Hepatocyte (in vitro differentiated cells): ENCODE measurements around the gene OS9. TPM values are rescaled to one million over a fixed set of nuclear protein-coding genes. Genes with fewer than 3 reads are reported as not detected.
A peak's percentile ranks its signal among the peaks of the same experiment; 100 is the strongest.

ENCODE experiments used
- DNase-seq: peaks from one replicate; pipeline ENCODE4 v3.0.0-alpha.2; 2016; ENCODE audit warnings: low spot score
- H2AFZ ChIP-seq: fragments of 200-600 bp; sonication (generic); 2 replicates; pipeline ENCODE4 v1.6.0; 2016; ENCODE audit warnings: antibody characterized with exemption, mild to moderate bottlenecking
- H3K27ac ChIP-seq: fragments of 200-600 bp; sonication (generic); 2 replicates; pipeline ENCODE4 v1.5.1; 2016; ENCODE audit warnings: mild to moderate bottlenecking
- H3K27me3 ChIP-seq: fragments of 200-600 bp; sonication (generic); 2 replicates; pipeline ENCODE4 v1.6.1; 2016
- H3K36me3 ChIP-seq: fragments of 200-600 bp; sonication (generic); replicated peaks from 2 replicates; pipeline ENCODE4 v1.5.1; 2016; ENCODE audit warnings: low read depth; ENCODE audit not compliant: insufficient read depth
- H3K4me1 ChIP-seq: fragments of 200-600 bp; sonication (generic); 2 replicates; pipeline ENCODE4 v1.5.1; 2016; ENCODE audit warnings: mild to moderate bottlenecking, moderate library complexity; ENCODE audit not compliant: insufficient read depth
- H3K4me2 ChIP-seq: fragments of 200-600 bp; sonication (generic); 2 replicates; pipeline ENCODE4 v1.6.0; 2016
- H3K4me3 ChIP-seq: fragments of 200-600 bp; sonication (generic); 2 replicates; pipeline ENCODE4 v1.5.1; 2016; ENCODE audit warnings: mild to moderate bottlenecking
- H3K79me2 ChIP-seq: fragments of 200-600 bp; sonication (generic); 2 replicates; pipeline ENCODE4 v1.6.0; 2017; ENCODE audit warnings: mild to moderate bottlenecking
- H3K9me2 ChIP-seq: fragments of 200-600 bp; sonication (generic); replicated peaks from 2 replicates; pipeline ENCODE4 v1.6.0; 2017; ENCODE audit warnings: mild to moderate bottlenecking; ENCODE audit not compliant: insufficient read depth
- H3K9me3 ChIP-seq: fragments of 200-600 bp; sonication (generic); 2 replicates; pipeline ENCODE4 v1.5.1; 2016; ENCODE audit warnings: low read depth, mild to moderate bottlenecking
- H4K20me1 ChIP-seq: fragments of 200-600 bp; sonication (generic); 2 replicates; pipeline ENCODE4 v1.6.0; 2016; ENCODE audit warnings: mild to moderate bottlenecking; ENCODE audit not compliant: insufficient read depth, poor library complexity, severe bottlenecking
- EZH2 ChIP-seq: fragments of 200-600 bp; sonication (generic); IDR thresholded peaks from 2 replicates; pipeline ENCODE4 v1.6.1; 2016; ENCODE audit warnings: antibody characterized with exemption, mild to moderate bottlenecking, borderline replicate concordance
- EZH2phosphoT487 ChIP-seq: fragments of 200-600 bp; sonication (generic); IDR thresholded peaks from one replicate; pipeline ENCODE4 v1.6.1; 2018; ENCODE audit warnings: antibody characterized with exemption, mild to moderate bottlenecking, low read depth, moderate library complexity; ENCODE audit not compliant: unreplicated experiment, severe bottlenecking
- WGBS: methylation state at CpG from one replicate; pipeline ENCODE4 v1.1.6; 2016; ENCODE audit warnings: low lambda C conversion rate; ENCODE audit errors: missing lambda C conversion rate; 5-methylcytosine and 5-hydroxymethylcytosine counted together
- polyA plus RNA-seq: library from polyadenylated mRNA; unstranded; fragments of >200 nt; fragmentation: Nextera tagmentation; extraction: Ambion mirVana; gene quantifications from 2 replicates; pipeline ENCODE4 v1.2.1, GENCODE V29; 2016
- total RNA-seq: library from RNA; depleted of rRNA; stranded (reverse); fragments of >200 nt; gene quantifications from 2 replicates; pipeline ENCODE4 v1.2.3, GENCODE V29; 2014
- TF ChIP-seq, protein P1 (sequence below): fragments of 200-600 bp; sonication (generic); IDR thresholded peaks from 2 replicates; pipeline ENCODE4 v1.5.1; 2016; ENCODE audit warnings: antibody characterized with exemption, mild to moderate bottlenecking; ENCODE audit not compliant: poor library complexity

Gene OS9
- total and polyA plus RNA-seq, 2 experiments from 2014 or later: 243 to 366 TPM

DNA sequence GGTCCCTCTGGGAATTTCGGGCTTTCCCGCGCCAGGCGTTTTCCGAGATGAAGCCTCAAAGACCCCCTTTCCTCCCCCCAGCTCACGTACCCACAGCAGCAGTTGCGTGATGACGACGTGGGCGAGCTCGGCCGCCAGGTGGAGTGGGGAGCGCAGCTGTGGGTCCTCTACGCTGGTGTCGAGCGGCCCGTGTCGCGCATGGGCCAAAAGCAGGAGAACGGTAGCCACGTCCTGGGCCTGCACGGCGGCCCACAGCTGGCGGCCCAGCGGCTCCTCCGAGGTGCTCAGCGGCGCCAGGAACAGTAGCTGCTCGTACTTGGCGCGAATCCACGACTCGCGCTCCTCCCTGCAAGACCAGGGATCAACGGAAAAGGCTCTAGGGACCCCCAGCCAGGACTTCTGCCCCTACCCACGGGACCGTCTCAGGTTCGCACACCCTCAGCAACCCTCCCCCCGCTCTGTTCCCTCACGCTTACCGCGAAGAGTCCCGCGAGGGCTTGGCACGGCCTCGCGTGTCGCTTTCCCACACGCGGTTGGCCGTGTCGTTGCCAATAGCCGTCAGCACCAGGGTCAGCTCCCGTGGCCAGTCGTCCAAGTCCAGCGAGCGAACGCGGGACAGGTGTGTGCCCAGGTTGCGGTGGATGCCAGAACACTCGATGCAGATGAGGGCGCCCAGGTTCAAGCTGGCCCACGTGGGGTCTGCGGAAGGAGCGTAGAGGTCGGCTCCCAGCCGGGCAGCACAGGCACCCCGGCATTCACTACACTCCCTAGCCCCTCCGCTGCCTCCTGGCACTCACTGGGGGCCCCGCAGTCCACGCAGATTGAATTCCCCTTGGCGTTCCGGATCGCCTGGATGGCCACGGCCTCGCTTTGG, 33.2 kb downstream of the OS9 start:
- no peaks in the 10 kb centered on the region for H3K9me3 ChIP-seq
- DNase-seq: peak; percentile 46
- H3K9me2 ChIP-seq: no peaks in the 10 kb centered on the region
- WGBS: 16% methylated on average over 74 of the region's 76 CpGs
- no peak overlapping the region for H3K27ac ChIP-seq
- no peaks in the 10 kb centered on the region for H3K36me3 ChIP-seq
- H2AFZ ChIP-seq: peak overlapping the region; percentile 62
- H3K4me2 ChIP-seq: peak overlapping the region; percentile 98
- TF ChIP-seq, protein P1, sequence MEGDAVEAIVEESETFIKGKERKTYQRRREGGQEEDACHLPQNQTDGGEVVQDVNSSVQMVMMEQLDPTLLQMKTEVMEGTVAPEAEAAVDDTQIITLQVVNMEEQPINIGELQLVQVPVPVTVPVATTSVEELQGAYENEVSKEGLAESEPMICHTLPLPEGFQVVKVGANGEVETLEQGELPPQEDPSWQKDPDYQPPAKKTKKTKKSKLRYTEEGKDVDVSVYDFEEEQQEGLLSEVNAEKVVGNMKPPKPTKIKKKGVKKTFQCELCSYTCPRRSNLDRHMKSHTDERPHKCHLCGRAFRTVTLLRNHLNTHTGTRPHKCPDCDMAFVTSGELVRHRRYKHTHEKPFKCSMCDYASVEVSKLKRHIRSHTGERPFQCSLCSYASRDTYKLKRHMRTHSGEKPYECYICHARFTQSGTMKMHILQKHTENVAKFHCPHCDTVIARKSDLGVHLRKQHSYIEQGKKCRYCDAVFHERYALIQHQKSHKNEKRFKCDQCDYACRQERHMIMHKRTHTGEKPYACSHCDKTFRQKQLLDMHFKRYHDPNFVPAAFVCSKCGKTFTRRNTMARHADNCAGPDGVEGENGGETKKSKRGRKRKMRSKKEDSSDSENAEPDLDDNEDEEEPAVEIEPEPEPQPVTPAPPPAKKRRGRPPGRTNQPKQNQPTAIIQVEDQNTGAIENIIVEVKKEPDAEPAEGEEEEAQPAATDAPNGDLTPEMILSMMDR: peak; percentile 25
- TF ChIP-seq EZH2: peak; percentile 43
- TF ChIP-seq EZH2phosphoT487: no peak
- no peaks in the 10 kb centered on the region for H4K20me1 ChIP-seq
- peak overlapping the region; percentile 60 for H3K4me3 ChIP-seq
- H3K4me1 ChIP-seq: peaks cover 6% of the 10 kb centered on the region
- peaks cover 77% of the 10 kb centered on the region for H3K27me3 ChIP-seq
- H3K79me2 ChIP-seq: no peaks in the 10 kb centered on the region

DNA sequence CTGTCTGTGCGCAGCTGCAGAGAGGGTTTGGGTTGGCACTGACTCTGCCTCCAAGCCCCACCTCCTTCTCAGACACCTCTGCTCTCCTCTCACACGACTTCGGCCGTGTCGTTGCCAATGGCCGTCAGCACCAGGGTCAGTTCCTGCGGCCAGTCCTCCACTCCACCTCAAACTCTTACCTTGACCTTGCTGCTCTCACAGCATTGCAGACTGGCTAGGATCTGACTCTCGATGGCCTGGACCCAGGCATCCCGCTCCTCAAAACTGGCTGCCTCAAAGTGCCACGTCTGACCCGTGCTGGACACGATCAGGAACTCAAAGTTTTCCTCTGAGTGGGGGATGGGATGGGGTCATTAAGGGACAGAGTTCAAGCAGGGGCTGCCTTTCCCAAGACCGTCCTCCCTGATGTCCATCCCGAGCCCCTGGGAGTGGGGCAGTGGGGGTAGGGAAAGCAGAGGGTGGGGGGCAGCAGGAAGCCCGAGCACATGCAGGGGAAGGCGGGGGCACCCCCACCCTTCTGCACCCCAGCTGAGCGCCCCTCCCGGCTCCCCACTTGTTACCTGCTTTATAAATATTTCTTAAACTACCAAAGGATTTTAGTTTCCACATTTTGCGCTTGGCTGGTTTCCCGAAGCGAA, 33.9 kb downstream of the OS9 start:
- Histone ChIP-seq H3K9me2 (no peaks in the 10 kb centered on the region), H3K9me3 (no peaks in the 10 kb centered on the region), H3K36me3 (no peaks in the 10 kb centered on the region), H3K4me3 (no peak overlapping the region), H3K79me2 (no peaks in the 10 kb centered on the region), H3K27ac (no peak overlapping the region), H3K27me3 (peaks cover 84% of the 10 kb centered on the region), H2AFZ (no peak overlapping the region), H3K4me1 (peaks cover 6% of the 10 kb centered on the region), H3K4me2 (no peak overlapping the region), H4K20me1 (no peaks in the 10 kb centered on the region)
- WGBS: 32% methylated on average over 17 of the region's 21 CpGs
- no peak for DNase-seq
- TF ChIP-seq, protein P1: no peak
- no peak for TF ChIP-seq EZH2
- TF ChIP-seq EZH2phosphoT487: no peak

DNA sequence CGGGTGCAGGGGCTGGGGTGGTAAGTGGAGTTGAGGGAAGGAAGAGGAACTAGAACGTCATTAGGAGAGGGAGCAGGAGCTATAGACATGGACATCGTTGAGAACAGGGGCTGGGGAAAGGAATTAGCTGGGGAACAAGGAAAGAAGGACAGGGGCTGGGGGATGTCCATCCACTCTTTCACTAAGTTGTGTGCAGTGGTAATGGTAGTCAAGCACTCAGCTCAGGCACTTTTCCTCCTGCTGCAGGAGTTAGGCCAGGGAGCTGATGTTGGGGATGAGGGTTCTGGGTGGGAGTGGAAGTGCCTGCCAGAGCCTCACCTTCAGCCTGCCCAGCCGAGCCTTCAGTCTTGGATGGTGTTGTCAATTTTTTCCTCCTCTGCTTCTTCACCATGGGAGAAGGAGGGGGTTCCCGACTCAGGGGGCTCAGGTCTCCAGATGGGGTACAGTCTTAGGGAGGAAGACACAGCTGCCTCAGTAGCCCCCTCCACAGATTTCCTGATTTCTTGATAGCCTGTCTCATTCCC, 35.5 kb downstream of the OS9 start:
- Histone ChIP-seq H3K27ac (no peak overlapping the region), H3K4me2 (no peak overlapping the region), H3K4me1 (peaks cover 6% of the 10 kb centered on the region), H2AFZ (no peak overlapping the region), H3K9me2 (no peaks in the 10 kb centered on the region), H3K79me2 (no peaks in the 10 kb centered on the region), H3K27me3 (peaks cover 90% of the 10 kb centered on the region), H3K4me3 (no peak overlapping the region), H3K9me3 (no peaks in the 10 kb centered on the region), H4K20me1 (no peaks in the 10 kb centered on the region), H3K36me3 (no peaks in the 10 kb centered on the region)
- TF ChIP-seq EZH2phosphoT487 (no peak), EZH2 (no peak)
- TF ChIP-seq, protein P1: no peak
- WGBS: 69% methylated on average over 5 of the region's 5 CpGs
- DNase-seq: no peak
